ENCODE measurements around the gene CBX1.

CBX1 gene

DNA sequence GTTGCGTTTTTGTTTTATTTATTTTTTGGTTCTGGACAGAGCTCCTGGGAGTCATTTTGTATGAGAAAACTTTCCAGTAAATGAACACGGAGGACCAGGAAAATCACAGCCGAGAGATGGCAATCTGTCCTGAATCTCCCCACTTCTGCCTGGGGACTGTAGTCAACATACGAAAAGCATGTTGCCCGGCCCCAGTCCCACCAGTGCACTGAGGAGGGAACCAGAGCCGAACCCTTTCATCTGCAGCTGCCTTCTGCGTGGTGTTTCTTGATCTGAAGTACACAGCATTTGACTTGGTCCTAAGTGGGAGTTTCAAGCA is 25.2 kb upstream of the CBX1 start:
- no peaks in the 10 kb centered on the region for H3K79me2 ChIP-seq (ENCODE audit: control insufficient read depth, low read length)
- peaks cover 8% of the 10 kb centered on the region for H3K36me3 ChIP-seq (ENCODE audit: control insufficient read depth, low read length)
- H3K27ac ChIP-seq (ENCODE audit: low read depth, low read length) = no peak overlapping the region

DNA sequence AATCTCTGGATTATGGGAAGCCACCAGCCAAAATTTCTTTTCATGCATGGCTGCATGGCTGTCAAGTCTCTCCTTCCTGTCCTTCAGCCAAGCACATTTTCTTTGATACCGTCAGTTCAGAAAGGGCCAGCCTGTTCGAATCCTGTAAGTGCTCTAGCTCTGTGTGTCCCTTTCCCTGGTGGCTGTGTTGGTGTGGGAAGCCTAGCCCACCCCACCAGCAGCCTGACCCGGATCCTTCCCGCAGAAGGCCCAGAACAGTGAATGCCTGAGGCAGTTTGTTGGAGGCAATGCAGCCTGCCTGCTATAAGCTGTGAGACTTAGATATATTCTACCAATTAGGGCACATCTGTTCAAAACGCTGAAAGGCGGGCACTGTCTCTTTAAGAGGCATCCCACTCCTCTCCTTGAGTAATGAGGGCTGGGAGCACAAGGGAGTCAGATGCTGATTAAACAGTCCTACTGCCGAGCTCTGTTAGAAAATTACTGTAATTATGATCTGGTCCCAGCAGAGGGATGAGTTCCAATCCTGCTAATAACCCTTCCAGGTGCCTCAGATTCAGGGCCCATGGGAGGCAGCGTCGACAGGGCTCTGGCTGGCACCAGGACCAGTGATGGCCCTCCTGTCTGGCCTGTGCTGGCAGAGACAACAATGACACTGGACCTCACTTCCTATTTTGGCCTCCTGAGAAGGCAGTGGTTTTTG is 24.7 kb upstream of the CBX1 start:
- Histone ChIP-seq H3K4me3 (ENCODE audit: low read length) (no peak overlapping the region), H3K4me2 (ENCODE audit: low read length) (no peak overlapping the region), H3K27me3 (ENCODE audit: control insufficient read depth, low read length) (no peaks in the 10 kb centered on the region), H3K79me2 (ENCODE audit: control insufficient read depth, low read length) (no peaks in the 10 kb centered on the region), H3K9me2 (replicated peaks; ENCODE audit: control insufficient read depth, low read length) (no peaks in the 10 kb centered on the region), H3K9me3 (ENCODE audit: control insufficient read depth, insufficient read depth, low read length) (no peaks in the 10 kb centered on the region), H3K36me3 (ENCODE audit: control insufficient read depth, low read length) (peaks cover 13% of the 10 kb centered on the region), H3F3A (ENCODE audit: control insufficient read depth, insufficient read depth) (no peaks in the 10 kb centered on the region), H3K4me1 (ENCODE audit: control insufficient read depth, low read length) (no peaks in the 10 kb centered on the region), H4K20me1 (ENCODE audit: control insufficient read depth, insufficient read depth, low read depth, low read length) (no peaks in the 10 kb centered on the region), H3K27ac (ENCODE audit: low read depth, low read length) (no peak overlapping the region)
- TF ChIP-seq, protein P1, sequence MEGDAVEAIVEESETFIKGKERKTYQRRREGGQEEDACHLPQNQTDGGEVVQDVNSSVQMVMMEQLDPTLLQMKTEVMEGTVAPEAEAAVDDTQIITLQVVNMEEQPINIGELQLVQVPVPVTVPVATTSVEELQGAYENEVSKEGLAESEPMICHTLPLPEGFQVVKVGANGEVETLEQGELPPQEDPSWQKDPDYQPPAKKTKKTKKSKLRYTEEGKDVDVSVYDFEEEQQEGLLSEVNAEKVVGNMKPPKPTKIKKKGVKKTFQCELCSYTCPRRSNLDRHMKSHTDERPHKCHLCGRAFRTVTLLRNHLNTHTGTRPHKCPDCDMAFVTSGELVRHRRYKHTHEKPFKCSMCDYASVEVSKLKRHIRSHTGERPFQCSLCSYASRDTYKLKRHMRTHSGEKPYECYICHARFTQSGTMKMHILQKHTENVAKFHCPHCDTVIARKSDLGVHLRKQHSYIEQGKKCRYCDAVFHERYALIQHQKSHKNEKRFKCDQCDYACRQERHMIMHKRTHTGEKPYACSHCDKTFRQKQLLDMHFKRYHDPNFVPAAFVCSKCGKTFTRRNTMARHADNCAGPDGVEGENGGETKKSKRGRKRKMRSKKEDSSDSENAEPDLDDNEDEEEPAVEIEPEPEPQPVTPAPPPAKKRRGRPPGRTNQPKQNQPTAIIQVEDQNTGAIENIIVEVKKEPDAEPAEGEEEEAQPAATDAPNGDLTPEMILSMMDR (IDR thresholded peaks at IDR 0.05; ENCODE audit: low read depth, low read length, poor library complexity, severe bottlenecking) = no peak
- TF ChIP-seq EZH2phosphoT487 (IDR thresholded peaks at IDR 0.05; ENCODE audit: borderline replicate concordance, low read length) = no peak

More for the DNA sequence above, 25.2 kb upstream of the CBX1 start:
- Histone ChIP-seq H3K9me2 (replicated peaks; ENCODE audit: control insufficient read depth, low read length) (no peaks in the 10 kb centered on the region), H3K27me3 (ENCODE audit: control insufficient read depth, low read length) (no peaks in the 10 kb centered on the region), H3K4me1 (ENCODE audit: control insufficient read depth, low read length) (no peaks in the 10 kb centered on the region), H3K4me2 (ENCODE audit: low read length) (no peak overlapping the region), H4K20me1 (ENCODE audit: control insufficient read depth, insufficient read depth, low read depth, low read length) (no peaks in the 10 kb centered on the region), H3F3A (ENCODE audit: control insufficient read depth, insufficient read depth) (no peaks in the 10 kb centered on the region), H3K4me3 (ENCODE audit: low read length) (no peak overlapping the region), H3K9me3 (ENCODE audit: control insufficient read depth, insufficient read depth, low read length) (no peaks in the 10 kb centered on the region)
- no peak for TF ChIP-seq EZH2phosphoT487 (IDR thresholded peaks at IDR 0.05; ENCODE audit: borderline replicate concordance, low read length)
- TF ChIP-seq, protein P1 (IDR thresholded peaks at IDR 0.05; ENCODE audit: low read depth, low read length, poor library complexity, severe bottlenecking) = no peak

- H3K4me1 ChIP-seq (ENCODE audit: control insufficient read depth, low read length) = no peaks in the 10 kb centered on the region
- no peak overlapping the region for H3K4me2 ChIP-seq (ENCODE audit: low read length)
- H3K79me2 ChIP-seq (ENCODE audit: control insufficient read depth, low read length) = no peaks in the 10 kb centered on the region
- H3K9me2 ChIP-seq (replicated peaks; ENCODE audit: control insufficient read depth, low read length) = no peaks in the 10 kb centered on the region
- no peaks in the 10 kb centered on the region for H3F3A ChIP-seq (ENCODE audit: control insufficient read depth, insufficient read depth)
- H3K27me3 ChIP-seq (ENCODE audit: control insufficient read depth, low read length) = no peaks in the 10 kb centered on the region
- no peaks in the 10 kb centered on the region for H3K9me3 ChIP-seq (ENCODE audit: control insufficient read depth, insufficient read depth, low read length)
- TF ChIP-seq, protein P1 (IDR thresholded peaks at IDR 0.05; ENCODE audit: low read depth, low read length, poor library complexity, severe bottlenecking) = no peak
- TF ChIP-seq EZH2phosphoT487 (IDR thresholded peaks at IDR 0.05; ENCODE audit: borderline replicate concordance, low read length) = no peak
- H4K20me1 ChIP-seq (ENCODE audit: control insufficient read depth, insufficient read depth, low read depth, low read length) = no peaks in the 10 kb centered on the region
- no peak overlapping the region for H3K4me3 ChIP-seq (ENCODE audit: low read length)
- H3K36me3 ChIP-seq (ENCODE audit: control insufficient read depth, low read length) = peaks cover 17% of the 10 kb centered on the region
- no peak overlapping the region for H3K27ac ChIP-seq (ENCODE audit: low read depth, low read length)
Observed at GRCh38 chr17:48123776-48124388, 22.6 kb upstream of the CBX1 start.

Data from DOHH2 (cell line).